Loucy (cell line): ENCODE results near the gene TANGO6.

Source experiments
- EZH2phosphoT487 ChIP-seq: fragments of 200-600 bp; IDR thresholded peaks from 2 replicates; pipeline ENCODE4 v1.6.1; 2018; ENCODE audit warnings: antibody characterized with exemption, mild to moderate bottlenecking, moderate library complexity, borderline replicate concordance
- TF ChIP-seq, protein P1 (sequence below): fragments of 200-600 bp; sonication (generic); conservative IDR thresholded peaks from 2 replicates; pipeline ENCODE4 v1.5.1; 2014; ENCODE audit warnings: mild to moderate bottlenecking, antibody characterized with exemption, low read length

DNA sequence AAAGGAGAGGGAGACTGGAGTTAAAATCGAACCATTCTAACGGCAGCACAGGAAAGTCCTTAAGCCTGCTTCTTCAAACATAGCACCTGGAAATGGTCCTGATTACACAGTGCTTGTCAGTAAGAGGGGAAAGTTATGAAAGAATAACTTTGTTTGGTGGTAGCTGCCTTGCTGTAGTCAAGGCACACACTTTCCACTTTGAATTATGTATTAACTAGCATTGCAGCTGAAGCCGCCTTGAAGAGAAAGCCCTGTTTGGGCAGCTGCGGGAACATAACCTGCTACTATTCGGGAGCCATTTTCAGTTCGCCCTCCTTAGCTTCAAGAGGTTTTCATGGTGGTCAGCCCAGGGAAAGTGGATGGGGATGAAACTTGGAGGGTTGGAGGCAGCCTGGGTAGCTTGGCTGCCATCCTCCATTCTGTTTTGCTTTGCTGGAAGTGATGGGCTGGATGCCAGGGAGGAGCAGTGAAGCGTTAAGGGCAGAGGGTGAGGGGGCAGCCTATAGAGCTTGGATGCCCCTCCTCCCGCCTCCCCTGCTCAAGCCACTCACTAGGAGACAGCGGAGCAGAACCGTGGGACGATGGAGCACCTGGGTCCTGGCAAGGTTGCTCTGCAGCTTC is 256.9 kb downstream of the TANGO6 start:
- TF ChIP-seq, protein P1, sequence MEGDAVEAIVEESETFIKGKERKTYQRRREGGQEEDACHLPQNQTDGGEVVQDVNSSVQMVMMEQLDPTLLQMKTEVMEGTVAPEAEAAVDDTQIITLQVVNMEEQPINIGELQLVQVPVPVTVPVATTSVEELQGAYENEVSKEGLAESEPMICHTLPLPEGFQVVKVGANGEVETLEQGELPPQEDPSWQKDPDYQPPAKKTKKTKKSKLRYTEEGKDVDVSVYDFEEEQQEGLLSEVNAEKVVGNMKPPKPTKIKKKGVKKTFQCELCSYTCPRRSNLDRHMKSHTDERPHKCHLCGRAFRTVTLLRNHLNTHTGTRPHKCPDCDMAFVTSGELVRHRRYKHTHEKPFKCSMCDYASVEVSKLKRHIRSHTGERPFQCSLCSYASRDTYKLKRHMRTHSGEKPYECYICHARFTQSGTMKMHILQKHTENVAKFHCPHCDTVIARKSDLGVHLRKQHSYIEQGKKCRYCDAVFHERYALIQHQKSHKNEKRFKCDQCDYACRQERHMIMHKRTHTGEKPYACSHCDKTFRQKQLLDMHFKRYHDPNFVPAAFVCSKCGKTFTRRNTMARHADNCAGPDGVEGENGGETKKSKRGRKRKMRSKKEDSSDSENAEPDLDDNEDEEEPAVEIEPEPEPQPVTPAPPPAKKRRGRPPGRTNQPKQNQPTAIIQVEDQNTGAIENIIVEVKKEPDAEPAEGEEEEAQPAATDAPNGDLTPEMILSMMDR = no peak
- TF ChIP-seq EZH2phosphoT487 = no peak
